Measurements from ENCODE around the gene SLC4A3.
A peak's percentile ranks its signal among the peaks of the same experiment; 100 is the strongest.
"Not testable (repeated sequence)": the region's sequence is repeated elsewhere in the genome, so short reads cannot be mapped to it uniquely, and the experiment has no call there.

The SLC4A3 gene

DNA sequence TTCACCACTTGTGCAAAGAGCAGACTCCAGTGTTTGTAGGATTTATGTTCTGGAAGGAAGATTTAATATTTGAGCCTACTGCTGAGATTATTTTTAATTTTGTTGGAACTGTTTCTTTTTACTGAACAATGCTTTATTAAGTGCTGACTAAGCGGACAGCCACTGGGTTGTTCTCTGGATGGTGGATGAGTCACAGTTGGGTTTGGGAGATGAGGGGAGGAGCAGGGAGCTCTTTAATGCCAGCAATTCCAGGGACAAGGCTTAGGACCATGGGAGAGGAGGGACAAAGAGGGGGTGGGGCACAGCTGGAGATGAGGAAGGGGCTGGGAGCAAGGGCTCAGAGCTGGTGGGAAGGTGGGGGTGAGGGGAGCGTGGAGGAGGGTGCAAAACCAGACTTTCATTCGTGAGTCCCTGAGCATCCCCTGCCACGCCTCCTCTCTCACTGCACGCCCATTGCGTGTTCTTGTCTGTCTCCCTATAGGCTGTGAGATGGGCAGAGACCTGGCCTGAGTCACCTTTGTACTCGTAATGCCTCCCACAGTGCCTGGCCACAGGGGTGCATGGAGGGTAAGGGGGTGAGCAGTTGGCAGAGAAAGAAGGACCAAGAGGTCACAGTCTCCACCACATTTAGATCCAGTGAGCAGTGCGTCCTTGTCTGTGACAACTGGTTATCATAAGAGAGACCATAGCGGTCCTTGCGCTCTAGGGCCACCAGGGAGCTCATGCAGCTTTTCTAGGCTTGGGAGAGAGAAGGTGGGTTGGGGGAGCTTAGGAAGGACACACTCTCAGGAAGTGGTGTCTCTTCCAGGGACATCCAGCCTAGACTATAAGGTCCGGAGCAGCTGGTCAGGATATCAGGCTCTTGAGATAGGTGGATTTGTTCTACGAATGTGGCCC lies 18.4 kb downstream of the SLC4A3 start:
- peak; percentile 34 for DNase-seq (ENCODE audit: low spot score)

DNA sequence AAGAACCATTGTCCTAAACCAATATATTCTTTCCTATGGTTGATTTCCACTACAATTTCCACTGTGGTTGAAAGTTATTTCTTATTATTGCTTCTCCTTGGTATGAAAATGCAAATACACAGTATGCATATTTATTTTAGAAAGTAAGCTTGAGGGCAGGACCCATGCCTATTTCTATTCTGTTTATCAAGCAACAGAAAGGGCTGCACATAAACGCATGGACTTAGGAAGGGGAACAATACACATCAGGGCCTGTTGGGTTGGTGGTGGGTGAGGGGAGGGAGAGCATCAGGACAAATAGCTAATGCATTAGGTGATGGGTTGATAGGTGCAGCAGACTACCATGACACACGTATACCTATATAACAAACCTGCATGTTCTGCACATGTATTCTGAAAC lies 20.7 kb downstream of the SLC4A3 start:
- DNase-seq (ENCODE audit: low spot score), result no peak

DNA sequence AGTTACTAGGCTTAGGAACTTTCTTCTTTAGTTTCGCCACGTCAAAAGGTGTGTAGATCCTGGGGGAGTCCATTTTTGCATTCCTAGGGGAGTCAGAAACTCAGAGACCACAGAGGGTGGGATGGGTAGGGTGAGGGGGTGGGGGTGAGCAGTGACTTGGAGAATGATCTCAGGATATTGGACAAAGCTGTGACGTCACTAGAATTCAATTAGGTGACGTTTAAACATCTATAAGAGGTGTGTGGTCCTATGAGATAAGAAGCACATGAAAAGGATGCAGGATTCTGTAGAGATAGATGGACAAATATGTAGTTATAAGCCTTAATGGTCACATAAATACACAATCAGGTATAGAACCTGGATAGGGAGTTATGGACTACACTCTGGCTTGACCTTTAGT lies 21.5 kb downstream of the SLC4A3 start:
- no peak for DNase-seq (ENCODE audit: low spot score)

DNA sequence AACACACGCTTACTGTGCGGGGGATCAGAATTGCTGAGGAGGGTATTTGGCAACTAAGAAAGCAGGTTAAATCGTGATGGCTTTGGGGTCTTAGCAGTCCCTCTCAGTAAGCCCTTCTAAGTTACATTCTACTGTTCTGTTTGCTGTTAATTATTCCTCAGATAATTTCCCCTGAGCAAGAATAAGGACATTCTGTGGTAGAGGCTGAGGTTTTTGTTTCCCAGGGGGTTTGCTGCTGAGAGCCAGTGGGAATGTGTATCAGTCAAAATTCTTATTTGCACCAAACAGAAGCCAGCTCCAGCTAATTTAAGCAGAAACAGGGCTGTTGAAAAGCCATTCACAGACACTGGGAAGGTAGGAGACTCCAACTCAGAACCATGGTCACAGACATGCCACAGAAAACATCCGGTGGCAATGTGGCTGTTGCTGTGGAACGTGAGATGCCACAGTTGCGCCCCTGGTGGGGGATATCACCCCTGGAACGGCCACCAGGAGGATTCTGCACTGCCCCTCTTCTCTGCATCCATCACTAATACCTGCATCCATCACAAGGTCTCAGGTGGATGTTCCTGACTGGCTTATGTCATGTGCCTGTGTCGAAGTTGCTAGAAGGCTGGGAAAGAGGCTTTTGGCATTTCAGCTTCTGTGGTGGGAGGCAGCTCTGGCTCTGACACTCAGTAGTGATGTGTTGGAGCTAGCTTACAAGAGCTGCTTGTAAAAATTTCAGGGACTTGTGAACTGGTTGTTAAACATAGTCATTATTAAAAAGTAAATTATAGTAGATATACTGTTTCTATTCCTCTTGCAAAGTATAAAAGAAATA lies 23.2 kb downstream of the SLC4A3 start:
- DNase-seq (ENCODE audit: low spot score), result no peak

DNA sequence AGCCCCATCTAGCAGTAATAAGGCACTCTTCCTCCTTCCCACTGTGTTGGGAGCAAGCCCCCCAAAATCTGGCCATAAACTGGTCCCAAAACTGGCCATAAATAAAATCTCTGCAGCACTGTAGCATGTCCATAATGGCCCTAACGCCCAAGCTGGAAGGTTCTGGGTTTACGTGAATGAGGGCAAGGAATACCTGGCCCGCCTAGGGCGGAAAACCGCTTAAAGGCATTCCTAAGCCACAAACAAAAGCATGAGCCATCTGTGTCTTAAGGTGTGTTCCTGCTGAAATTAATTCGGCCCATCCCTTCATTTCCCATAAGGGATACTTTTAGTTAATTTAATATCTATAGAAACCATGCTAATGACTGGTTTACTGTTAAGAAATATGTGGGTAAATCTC lies 24.2 kb downstream of the SLC4A3 start:
- DNase-seq (ENCODE audit: low spot score), result not testable (repeated sequence)

DNA sequence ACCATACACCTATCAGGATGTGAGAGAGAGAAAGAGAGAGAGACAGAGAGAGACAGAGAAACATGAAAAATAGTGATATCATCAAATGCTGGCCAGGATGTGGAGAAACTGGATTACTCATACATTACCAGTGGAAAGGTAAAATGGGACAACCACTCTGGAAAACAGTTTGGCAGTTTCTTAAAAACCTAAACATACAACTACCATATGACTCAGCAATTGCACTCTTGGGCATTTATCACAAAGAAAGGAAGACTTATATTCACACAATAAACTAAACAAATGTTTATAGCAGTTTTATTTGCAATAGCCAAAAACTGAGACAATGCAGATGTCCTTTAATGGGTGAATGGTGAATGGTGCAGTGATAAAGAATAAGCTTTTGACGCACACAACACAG lies 29.1 kb downstream of the SLC4A3 start:
- no peak for DNase-seq (ENCODE audit: low spot score)

DNA sequence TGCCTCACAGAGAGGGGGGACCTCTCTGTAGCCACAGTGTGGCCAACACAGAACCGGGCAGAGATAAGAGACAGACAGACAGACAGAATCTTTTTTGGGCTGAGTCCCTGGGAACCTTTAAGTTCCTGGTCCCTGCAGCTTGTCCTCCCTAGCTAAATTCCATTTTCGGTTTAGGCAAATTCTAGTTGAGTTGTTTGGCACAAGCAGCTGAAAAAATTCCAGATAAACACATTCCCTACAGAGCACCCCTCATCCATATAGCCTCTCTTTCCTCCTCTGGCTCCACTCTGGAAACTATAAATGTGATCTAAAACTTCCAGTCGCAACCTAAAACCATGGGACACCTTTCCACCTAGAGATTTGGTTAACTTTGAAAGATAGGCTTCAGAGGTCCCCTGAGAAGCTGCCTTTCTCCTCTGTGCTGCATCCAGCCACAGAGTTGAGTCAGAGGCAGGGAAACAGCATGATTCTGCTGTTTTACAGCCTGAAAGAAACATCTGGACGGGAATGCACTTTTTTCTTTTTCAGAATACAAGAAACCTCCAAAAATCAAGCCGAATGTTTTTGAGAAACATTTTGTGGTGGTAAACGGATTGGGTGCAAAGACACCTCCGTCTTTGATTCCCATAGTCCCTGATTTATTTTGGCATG lies 30.9 kb downstream of the SLC4A3 start:
- DNase-seq (ENCODE audit: low spot score), result no peak

DNA sequence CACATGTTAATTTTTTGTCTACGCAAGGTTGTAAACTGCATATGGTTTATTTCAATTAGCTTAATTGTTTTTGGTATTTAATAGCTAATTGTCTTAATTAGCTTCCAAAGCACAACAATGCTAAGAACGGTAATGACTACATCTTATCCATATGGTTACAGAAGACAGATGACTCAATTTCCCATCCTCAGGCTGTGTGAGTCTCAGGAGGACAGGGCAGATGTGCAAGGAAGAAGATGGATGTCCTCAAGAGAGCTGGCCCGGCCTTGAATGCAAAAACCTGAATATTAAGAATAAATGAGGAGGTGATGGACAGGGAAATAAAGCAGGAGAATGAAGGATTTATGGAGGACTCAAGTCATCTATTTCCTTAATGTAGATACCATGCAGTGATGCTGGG lies 31.4 kb downstream of the SLC4A3 start:
- DNase-seq (ENCODE audit: low spot score), result no peak

DNA sequence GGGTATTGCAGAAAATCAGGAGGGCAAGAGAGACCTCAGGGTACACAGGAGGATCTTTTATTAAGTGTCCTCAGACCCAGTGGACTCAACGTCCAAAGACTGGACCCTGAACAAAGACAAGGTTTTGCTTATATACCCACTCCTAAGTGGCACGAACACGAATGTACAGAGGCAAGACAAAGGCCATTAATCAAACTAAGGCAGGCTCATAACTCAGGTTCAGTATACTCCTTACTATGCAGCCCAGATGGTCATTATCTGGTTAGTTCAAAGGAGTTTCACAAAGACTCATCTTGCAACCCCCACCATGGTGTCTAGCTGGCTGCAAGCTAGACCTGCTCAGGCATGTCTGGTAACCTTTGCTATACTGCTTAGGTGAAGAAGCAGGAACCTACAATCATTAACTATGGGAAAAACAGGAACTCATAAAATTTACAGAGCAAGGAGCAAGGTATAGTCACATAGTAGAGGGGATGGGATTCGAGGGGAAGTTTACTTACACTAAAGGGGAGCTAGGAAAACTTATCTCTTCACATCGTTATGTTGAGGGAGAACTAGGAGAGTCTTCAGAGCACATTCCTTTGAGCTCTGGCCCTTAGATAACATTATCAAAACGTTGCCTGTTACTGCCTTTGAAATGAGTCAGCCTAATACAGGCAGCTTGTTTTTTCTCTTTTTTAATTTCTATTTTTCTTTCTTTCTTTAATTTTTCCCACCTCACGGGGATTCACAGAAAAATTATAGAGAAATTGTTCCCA lies 33.9 kb downstream of the SLC4A3 start:
- DNase-seq (ENCODE audit: low spot score), result no peak

DNA sequence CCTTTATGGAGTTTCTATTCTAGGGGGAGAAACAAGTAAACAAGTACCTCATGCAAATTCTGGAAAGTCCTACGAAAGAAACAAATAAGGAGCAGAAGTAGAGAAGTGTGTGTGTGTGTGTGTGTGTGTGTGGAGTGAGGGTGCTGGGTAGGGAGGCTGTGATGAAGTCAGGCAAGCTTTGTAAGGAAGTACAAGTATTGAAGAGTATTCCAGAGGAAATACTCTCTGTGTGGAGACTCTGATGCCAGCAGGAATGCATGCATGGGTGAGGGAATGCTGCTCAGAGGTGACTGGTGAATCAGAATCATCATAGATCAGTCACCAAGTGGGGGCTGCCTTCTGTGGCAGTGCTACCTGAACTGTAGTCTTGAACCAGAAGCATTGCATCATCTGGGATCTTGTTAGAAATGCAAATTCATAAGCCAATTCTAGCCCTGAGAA lies 34.5 kb downstream of the SLC4A3 start:
- DNase-seq (ENCODE audit: low spot score), result no peak

DNA sequence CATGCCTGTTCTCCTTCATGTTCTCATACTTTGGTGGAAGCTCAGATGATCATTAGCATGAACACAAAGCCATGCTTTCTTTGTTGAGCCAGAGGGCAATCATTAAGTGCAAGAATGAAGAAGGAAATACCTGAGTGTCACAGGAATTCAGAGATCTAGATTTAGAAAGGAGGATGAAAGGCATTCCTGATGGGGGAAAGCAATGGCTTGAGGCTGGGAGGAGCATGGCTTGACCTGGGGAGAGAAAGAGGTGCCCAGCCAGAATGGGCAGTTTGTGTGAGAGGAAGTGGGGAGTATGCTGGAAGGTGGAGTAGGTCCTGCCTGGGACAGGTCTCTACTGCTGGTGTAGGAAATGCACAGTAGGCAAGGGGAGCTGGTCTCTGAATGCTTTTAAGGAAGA lies 35.1 kb downstream of the SLC4A3 start:
- no peak for DNase-seq (ENCODE audit: low spot score)

DNA sequence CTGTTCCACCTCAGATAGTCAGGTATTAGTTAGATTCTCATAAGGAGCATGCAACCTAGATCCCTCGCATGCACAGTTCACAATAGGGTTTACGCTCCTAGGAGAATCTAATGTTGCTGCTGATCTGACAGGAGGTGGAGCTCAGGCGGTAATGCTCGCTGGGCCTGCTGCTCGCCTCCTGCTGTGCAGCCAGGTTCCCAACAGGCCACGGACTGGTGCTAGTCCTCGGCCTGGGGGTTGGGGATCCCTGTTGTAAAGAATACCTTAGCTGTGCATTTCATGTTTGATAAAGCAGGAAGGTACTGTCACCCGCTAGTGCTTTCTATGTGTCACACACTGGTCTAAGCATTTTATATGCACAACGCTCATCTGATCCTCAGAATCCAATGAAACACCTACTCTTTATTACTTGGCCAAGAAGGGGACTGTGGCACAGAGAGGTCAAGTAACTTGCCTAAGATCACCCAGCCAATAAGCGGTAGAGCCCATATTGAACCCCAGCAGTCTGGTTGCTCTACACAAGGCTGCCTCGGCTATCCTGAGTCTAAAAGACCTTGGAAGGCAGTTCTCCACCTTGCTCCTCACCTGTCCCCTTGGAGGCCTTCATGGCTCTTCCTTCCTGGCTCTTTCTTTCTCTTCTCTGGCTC lies 35.8 kb downstream of the SLC4A3 start:
- no peak for DNase-seq (ENCODE audit: low spot score)

DNA sequence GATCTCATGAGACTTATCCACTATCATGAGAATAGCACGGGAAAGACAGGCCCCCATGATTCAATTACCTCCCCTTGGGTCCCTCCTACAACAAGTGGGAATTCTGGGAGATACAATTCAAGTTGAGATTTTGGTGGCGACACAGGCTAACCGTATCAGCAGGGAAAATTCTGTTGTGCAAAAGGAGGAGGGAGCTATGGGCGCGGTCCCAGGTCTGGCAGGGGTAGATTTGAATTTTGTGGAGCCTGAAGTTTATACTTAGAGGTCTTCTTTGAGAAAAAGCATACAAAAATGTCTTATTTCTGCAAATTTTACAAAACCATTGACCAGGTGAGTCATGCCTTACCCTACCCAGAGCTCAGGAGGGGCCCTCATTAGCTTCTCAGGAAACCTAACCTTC lies 36.6 kb downstream of the SLC4A3 start:
- no peak for DNase-seq (ENCODE audit: low spot score)

DNA sequence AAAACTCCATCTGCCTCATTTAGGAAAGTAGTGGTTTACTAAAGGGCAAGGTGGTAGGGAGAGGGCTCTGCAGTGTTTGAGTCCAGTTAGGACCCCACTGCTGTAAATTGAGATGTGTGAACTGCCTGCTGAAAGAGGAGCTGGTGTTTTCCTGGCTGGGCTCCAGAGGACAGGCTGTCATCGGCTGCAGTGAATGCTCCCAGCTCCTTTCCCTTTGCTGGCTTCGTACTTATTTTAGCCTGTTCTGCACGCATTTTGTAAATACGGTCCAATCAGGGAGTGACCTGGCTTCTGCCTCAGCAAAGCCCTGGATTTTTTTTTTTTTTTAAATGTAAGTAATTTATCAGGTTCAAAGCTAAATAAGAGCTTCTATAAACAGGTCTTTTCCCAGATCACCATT lies 37.5 kb downstream of the SLC4A3 start:
- no peak for DNase-seq (ENCODE audit: low spot score)

DNA sequence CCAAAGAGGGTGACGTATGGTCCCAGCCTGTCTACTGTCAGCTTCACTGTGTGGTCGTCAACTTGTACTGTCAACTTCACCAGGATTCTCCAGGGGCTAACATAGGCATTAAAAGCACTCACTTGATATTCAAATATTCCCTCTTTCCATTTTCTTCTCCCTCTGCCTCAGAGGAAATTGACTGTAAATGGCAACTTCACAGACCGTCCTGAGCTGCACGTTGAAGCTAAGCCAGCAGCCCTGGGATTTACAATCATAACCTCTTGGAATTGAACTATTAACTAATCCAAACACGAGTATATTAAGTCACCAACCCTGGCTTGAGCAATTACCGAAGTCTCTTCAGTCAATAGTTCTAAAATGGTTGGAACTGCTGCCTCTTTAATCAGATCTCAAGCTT lies 38.5 kb downstream of the SLC4A3 start:
- DNase-seq (ENCODE audit: low spot score), result no peak

DNA sequence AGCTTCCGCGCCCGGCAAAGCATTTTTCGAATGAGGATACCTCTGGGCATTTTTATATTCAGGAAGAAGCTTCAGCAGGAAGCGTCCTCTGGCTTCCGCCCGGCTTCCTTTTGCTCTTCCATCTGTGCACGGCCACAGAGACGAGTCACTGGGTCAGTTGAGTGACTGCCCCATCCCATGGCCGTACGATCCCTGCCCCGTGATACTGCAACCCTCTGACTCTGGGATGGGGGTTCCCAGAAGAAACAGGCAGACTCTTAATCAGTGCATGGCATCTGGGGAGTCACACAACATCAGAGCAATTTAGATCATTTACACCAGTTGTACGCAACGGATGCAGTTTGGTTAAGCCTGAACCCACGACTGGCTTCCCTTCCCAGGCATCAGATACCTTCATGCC lies 40.9 kb downstream of the SLC4A3 start:
- no peak for DNase-seq (ENCODE audit: low spot score)

DNA sequence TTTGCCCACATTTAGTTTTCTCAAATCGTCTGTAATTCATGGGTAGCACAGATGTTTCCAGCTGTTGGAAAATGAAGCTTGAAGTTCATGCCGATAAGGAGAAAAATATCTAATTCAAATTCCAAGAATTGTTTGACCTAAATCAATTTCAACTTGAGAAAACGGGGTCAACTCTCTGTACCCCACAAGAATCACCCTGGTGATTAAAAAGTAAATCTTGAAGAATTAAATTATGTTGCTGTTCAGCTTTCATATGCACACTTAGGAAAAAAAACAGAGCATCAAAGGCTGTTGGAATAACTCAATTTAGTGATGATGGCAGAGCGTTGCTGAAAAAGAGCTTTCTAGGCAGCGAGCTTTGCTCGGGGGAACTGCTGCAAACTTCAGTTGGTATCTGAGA lies 43.0 kb downstream of the SLC4A3 start:
- no peak for DNase-seq (ENCODE audit: low spot score)

DNA sequence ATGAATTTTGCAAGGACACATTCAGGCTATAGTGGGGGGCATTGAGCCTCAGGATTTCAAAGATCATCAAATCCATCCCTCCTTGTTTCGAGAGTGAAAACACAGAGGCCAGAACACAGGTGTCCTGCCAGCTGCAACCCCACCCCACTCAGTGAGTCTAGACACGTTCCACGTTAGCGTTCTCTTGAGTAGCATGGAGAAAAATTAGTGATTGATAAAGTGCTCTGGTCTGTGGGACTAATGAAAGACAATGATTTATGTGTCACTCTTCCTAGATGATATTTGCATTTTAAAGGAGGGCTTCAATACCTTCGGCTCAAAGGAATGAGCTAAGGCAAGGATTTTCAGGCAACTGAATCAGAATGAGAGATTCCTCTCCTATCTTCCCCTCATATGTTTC lies 43.8 kb downstream of the SLC4A3 start:
- no peak for DNase-seq (ENCODE audit: low spot score)

DNA sequence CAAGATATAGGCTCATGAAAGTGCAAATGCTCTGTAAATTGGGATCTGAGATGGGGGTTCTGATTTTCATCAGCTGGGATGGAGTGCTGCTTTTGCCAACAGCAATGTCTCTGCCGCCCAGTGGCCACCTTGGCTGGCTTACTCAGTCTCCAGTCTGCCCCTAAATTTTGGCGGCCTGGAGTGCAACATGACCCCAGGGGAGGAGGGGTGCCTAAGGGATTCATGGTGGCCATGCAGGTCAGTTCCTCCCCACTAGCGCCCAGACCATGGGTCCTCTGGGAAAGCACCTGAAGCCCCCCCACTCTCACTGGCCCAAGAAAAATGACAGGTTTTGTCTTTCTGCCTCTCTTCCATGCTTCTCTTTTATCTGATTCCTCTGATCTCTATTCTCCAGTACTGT lies 45.0 kb downstream of the SLC4A3 start:
- DNase-seq (ENCODE audit: low spot score), result no peak

DNA sequence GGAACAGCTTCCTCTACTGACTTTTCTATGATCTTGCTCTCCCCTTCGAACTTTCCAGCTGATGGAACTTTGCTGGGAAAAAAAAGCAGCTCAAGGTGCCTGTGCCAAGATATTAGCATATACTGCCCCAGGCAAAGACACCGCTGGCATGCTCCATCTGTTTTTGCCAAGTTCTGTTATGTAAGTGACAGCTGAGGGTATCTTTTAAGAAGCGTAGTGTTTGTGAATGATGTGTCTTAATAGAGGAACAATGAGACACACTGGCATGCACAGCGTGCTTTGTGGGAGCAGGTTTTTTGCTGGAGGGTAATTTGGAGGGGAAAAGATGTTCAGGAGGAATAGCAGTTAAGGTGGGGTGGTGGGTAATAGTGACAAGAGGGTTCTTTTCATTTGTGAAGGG lies 47.8 kb downstream of the SLC4A3 start:
- no peak for DNase-seq (ENCODE audit: low spot score)

DNA sequence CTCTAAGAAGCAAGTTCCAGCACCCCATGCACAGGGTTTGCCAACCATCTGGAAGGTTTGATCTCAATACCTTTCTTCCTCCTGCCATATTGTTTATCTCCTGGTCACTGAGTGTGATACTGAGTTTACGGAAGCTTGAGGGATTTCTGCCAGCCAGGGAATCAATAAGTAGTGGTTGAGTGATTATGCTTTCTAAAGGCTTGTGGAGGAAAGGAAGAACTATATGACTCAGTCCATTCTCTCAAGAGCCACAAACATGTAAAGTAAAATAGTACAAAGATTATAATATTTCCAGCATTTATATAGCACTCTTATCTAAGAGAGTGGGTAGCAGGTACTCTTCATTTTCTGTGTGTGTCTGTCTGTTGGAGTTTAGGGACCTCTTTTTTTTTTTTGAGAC lies 49.2 kb downstream of the SLC4A3 start:
- DNase-seq (ENCODE audit: low spot score), result no peak

DNA sequence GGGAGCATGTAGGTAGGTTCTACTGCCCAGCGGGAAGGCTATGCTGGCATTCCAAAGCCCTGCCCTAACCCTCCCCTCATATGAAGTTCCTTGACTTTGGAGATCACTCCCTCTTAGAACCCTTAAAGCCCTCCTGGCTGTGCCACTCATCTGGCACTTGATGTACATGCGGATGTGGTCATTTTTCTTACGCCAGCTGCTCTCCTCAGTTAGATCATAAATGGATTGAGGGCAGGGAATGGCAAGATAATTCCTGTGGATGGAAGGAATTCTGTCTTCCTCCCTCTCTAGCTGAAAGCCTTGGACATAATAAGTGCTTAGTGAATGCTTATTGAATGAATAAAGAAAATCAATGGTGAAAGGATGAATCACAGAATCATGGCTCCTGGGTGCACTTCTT lies 51.6 kb downstream of the SLC4A3 start:
- DNase-seq (ENCODE audit: low spot score), result no peak

All from RKO (cell line).